AG04449 (cell line): ENCODE measurements around the gene LRP11.
"Not testable (repeated sequence)": the region's sequence is repeated elsewhere in the genome, so short reads cannot be mapped to it uniquely, and the experiment has no call there.

Experiments
- CTCF ChIA-PET: fragments of 350-600 bp; formaldehyde crosslinking; extraction: SDS; loops from one replicate; lab custom pipeline; 2021; ENCODE audit warnings: antibody characterized with exemption; lab: Yijun Ruan, JAX
- POLR2A ChIA-PET: fragments of 400-600, 350-600 bp; formaldehyde crosslinking; extraction: SDS; loops from one replicate; lab custom pipeline; 2020; ENCODE audit warnings: antibody characterized with exemption, inconsistent platforms; lab: Yijun Ruan, JAX
- DNase-seq: peaks from one replicate; pipeline ENCODE4 v3.0.0-alpha.2; 2010; ENCODE audit warnings: low read depth, low spot score
- H3K4me3 ChIP-seq: 2 replicates; pipeline ENCODE4 v1.5.1; 2011; ENCODE audit warnings: low read depth, mild to moderate bottlenecking, control low read depth, low read length
- CTCF ChIP-seq: IDR thresholded peaks from one replicate; pipeline ENCODE4 v1.5.1; 2011; ENCODE audit warnings: mild to moderate bottlenecking, moderate library complexity, low read length, control low read depth, inconsistent platforms; ENCODE audit not compliant: insufficient read depth; ENCODE audit errors: missing control alignments

Gene LRP11

GRCh38 chr6:149845549-149845948, 18.6 kb downstream of the LRP11 start:
- no peak for DNase-seq
- CTCF ChIA-PET: interaction anchor here (0.9 to 7.0 kb wide), 7 partner anchors 9 to 171 kb away, joined by 3 to 81 read pairs (median 5); no protein-coding TSS in a partner anchor
- POLR2A ChIA-PET: no interaction called here

GRCh38 chr6:149844480-149844879, 19.7 kb downstream of the LRP11 start:
- no peak for DNase-seq
- ChIA-PET CTCF (interaction anchor here (0.9 to 7.0 kb wide), 4 partner anchors 9 to 172 kb away, joined by 3 to 81 read pairs (median 4); no protein-coding TSS in a partner anchor), POLR2A (no interaction called here)
- TF ChIP-seq CTCF: no peak
- H3K4me3 ChIP-seq: no peak overlapping the region

More at GRCh38 chr6:149845549-149845948, 18.6 kb downstream of the LRP11 start:
- no peak overlapping the region for H3K4me3 ChIP-seq
- no peak for TF ChIP-seq CTCF

- POLR2A ChIA-PET, DNase-seq, H3K4me3 ChIP-seq: not testable (repeated sequence)
- CTCF ChIA-PET: interaction anchor here (1.4 to 7.0 kb wide), 5 partner anchors 9 to 81 kb away, joined by 4 to 81 read pairs (median 5); no protein-coding TSS in a partner anchor
These were observed 20.1 kb downstream of the LRP11 start for GRCh38 chr6:149844036-149844435.

- CTCF ChIA-PET: interaction anchor here (1.4 to 7.0 kb wide), 5 partner anchors 8 to 23 kb away, joined by 4 to 81 read pairs (median 5); no protein-coding TSS in a partner anchor
- no peak for TF ChIP-seq CTCF
- H3K4me3 ChIP-seq: no peak overlapping the region
- no peak for DNase-seq
- POLR2A ChIA-PET: no interaction called here
These were observed 21.0 kb downstream of the LRP11 start for GRCh38 chr6:149843051-149843633.

- POLR2A ChIA-PET: no interaction called here
- no peak for TF ChIP-seq CTCF
- CTCF ChIA-PET: interaction anchor here (1.4 to 7.0 kb wide), 4 partner anchors 7 to 24 kb away, joined by 4 to 81 read pairs (median 8); no protein-coding TSS in a partner anchor
- H3K4me3 ChIP-seq: no peak overlapping the region
- DNase-seq: no peak
These were observed 21.8 kb downstream of the LRP11 start for GRCh38 chr6:149842331-149842730.

- no peak for DNase-seq
- TF ChIP-seq CTCF: peak; percentile 51
- no peak overlapping the region for H3K4me3 ChIP-seq
- CTCF ChIA-PET: interaction anchor here (0.9 to 3.6 kb wide), 18 partner anchors 11 to 977 kb away, joined by 3 to 31 read pairs (median 6); partner anchors contain the start of gene LRP11
- POLR2A ChIA-PET: interaction anchor here (1.8 kb wide), 1 partner anchor 14 kb away, joined by 6 read pairs; no protein-coding TSS in a partner anchor
These were observed 23.6 kb downstream of the LRP11 start for GRCh38 chr6:149840345-149841075.
